Kidney (tissue), 14 donors: ENCODE measurements around the gene MOB3B. TPM values are rescaled to one million over a fixed set of nuclear protein-coding genes. Genes with fewer than 3 reads are reported as not detected.

Experiments used
- DNase-seq, 5 donors: peaks; one replicate each; pipeline ENCODE4 v3.0.0-alpha.2; 2013 to 2020
- FAIRE-seq: peaks from 2 replicates; lab custom pipeline; 2012; peaks lifted over from hg19 to GRCh38; lab: Jason Lieb, UNC
- H3K27ac ChIP-seq, 2 donors: one replicate each; pipeline ENCODE4 v1.7.0; 2013; ENCODE audit warnings: low read depth in 2 of 2, low read length in 2 of 2, inconsistent platforms in 1 of 2
- H3K27me3 ChIP-seq: one replicate; pipeline ENCODE4 v1.7.1; 2013; ENCODE audit warnings: low read length, inconsistent platforms; ENCODE audit not compliant: control insufficient read depth, insufficient read depth
- H3K36me3 ChIP-seq, 3 donors: one replicate each; pipeline versions ENCODE4 v1.7.0 to v1.7.1; 2013; ENCODE audit warnings: low read length in 3 of 3, control low read depth in 1 of 3, inconsistent platforms in 1 of 3; ENCODE audit not compliant: insufficient read depth in 3 of 3, control insufficient read depth in 2 of 3
- H3K4me1 ChIP-seq, 3 donors: one replicate each; pipeline versions ENCODE4 v1.7.0 to v1.7.1; 2013; ENCODE audit warnings: low read length in 3 of 3, inconsistent platforms in 1 of 3, low read depth in 1 of 3; ENCODE audit not compliant: control insufficient read depth in 2 of 3, insufficient read depth in 2 of 3
- H3K4me3 ChIP-seq, 3 donors: one replicate each; pipeline versions ENCODE4 v1.7.0 to v1.8.1; 2013; ENCODE audit warnings: low read length in 3 of 3, control low read depth in 1 of 3, inconsistent platforms in 1 of 3
- H3K9ac ChIP-seq, 3 donors: one replicate each; pipeline versions ENCODE4 v1.7.0 to v1.7.1; 2013; ENCODE audit warnings: low read length in 3 of 3, control low read depth in 1 of 3, inconsistent platforms in 1 of 3
- H3K9me3 ChIP-seq, 3 donors: one replicate each; pipeline versions ENCODE4 v1.7.0 to v1.7.1; 2013; ENCODE audit warnings: low read length in 3 of 3, control low read depth in 1 of 3, inconsistent platforms in 1 of 3; ENCODE audit not compliant: control insufficient read depth in 2 of 3, insufficient read depth in 1 of 3
- CTCF ChIP-seq: IDR thresholded peaks from 3 replicates; pipeline ENCODE4 v1.5.1; 2012; ENCODE audit warnings: mild to moderate bottlenecking, moderate library complexity, borderline replicate concordance; ENCODE audit not compliant: insufficient read depth; ENCODE audit errors: extremely low read depth
- intact Hi-C: fragments of 100-400 bp; cut with DNase I; formaldehyde crosslinking; loops from one replicate; pipeline ENCODE4 v1.11.1; 2022
- polyA plus RNA-seq: library from polyadenylated mRNA; stranded (reverse); fragments of 350-450 nt; fragmentation: Illumina TruSeq; extraction: RNeasy Lipid Tissue Mini Kit (QIAGEN cat#74804); gene quantifications from one replicate; pipeline ENCODE4 v1.2.3, GENCODE V29; 2014; ENCODE audit warnings: low read depth, low replicate concordance; ENCODE audit not compliant: insufficient read depth
- total RNA-seq: library from RNA; stranded (reverse); fragmentation: NEBNext Ultra II Directional; extraction: Animal tissue kit (Norgen Biotek cat#: 25700); gene quantifications from one replicate; pipeline ENCODE4 v1.2.1, GENCODE V29; 2021
- donor health status: control.
- donor health status: control.
- donor health status: control.
- donor health status: control.
- donor health status: control.
- donor health status: DM: yes; HTN: yes; CAD: no.
- donor health status: Normal renal cell carcinoma (clear cell type).

MOB3B gene
- total and polyA plus RNA-seq, 2 donors from 2014 or later: 5.9 to 22.5 TPM

GRCh38 chr9:27445688-27446087, 83.9 kb downstream of the MOB3B start:
- no peaks in the 10 kb centered on the region for H3K27me3 ChIP-seq
- no peak for DNase-seq
- no peak overlapping the region for H3K27ac ChIP-seq
- no peaks in the 10 kb centered on the region for H3K4me1 ChIP-seq
- H3K36me3 ChIP-seq: no peaks in the 10 kb centered on the region
- H3K9me3 ChIP-seq: no peaks in the 10 kb centered on the region
- no peak overlapping the region for H3K4me3 ChIP-seq
- intact Hi-C loops: no loop called here
- no peak for TF ChIP-seq CTCF
- no peak overlapping the region for H3K9ac ChIP-seq
- FAIRE-seq: no peak

GRCh38 chr9:27445057-27445595, 84.5 kb downstream of the MOB3B start:
- H3K27me3 ChIP-seq: no peaks in the 10 kb centered on the region
- intact Hi-C loops: no loop called here
- H3K4me3 ChIP-seq: no peak overlapping the region
- no peaks in the 10 kb centered on the region for H3K9me3 ChIP-seq
- no peak for DNase-seq
- no peak for TF ChIP-seq CTCF
- no peak overlapping the region for H3K9ac ChIP-seq
- H3K27ac ChIP-seq: no peak overlapping the region
- H3K36me3 ChIP-seq: no peaks in the 10 kb centered on the region
- no peaks in the 10 kb centered on the region for H3K4me1 ChIP-seq
- FAIRE-seq: no peak

GRCh38 chr9:27442464-27442863, 87.2 kb downstream of the MOB3B start:
- DNase-seq (no peak), FAIRE-seq (no peak)

More at GRCh38 chr9:27442464-27442863, 87.2 kb downstream of the MOB3B start:
- Histone ChIP-seq H3K9me3 (no peaks in the 10 kb centered on the region), H3K27ac (no peak overlapping the region), H3K36me3 (no peaks in the 10 kb centered on the region), H3K4me1 (no peaks in the 10 kb centered on the region), H3K27me3 (no peaks in the 10 kb centered on the region), H3K9ac (no peak overlapping the region), H3K4me3 (no peak overlapping the region)
- TF ChIP-seq CTCF: no peak
- intact Hi-C loops: no loop called here
